Astrocyte (in vitro differentiated cells and primary cell): Measurements from ENCODE around the gene CEBPG. TPM values are rescaled to one million over a fixed set of nuclear protein-coding genes. Genes with fewer than 3 reads are reported as not detected.

ENCODE experiments used
- DNase-seq: peaks from one replicate; pipeline ENCODE4 v3.0.0-alpha.2; 2010; ENCODE audit warnings: low read depth
- FAIRE-seq: peaks from 2 replicates; lab custom pipeline; 2011; peaks lifted over from hg19 to GRCh38; lab: Jason Lieb, UNC
- H2AFZ ChIP-seq: 2 replicates; pipeline ENCODE4 v1.6.0; 2012; ENCODE audit warnings: low read depth, low read length, inconsistent platforms
- H3K27ac ChIP-seq: 2 replicates; pipeline ENCODE4 v1.5.1; 2011; ENCODE audit warnings: low read depth, low read length, inconsistent platforms
- H3K27me3 ChIP-seq: 2 replicates; pipeline ENCODE4 v1.6.0; 2011; ENCODE audit warnings: low read length, inconsistent platforms; ENCODE audit not compliant: insufficient read depth
- H3K36me3 ChIP-seq: 2 replicates; pipeline ENCODE4 v1.5.1; 2011; ENCODE audit warnings: low read length, inconsistent platforms; ENCODE audit not compliant: insufficient read depth
- H3K4me1 ChIP-seq: 2 replicates; pipeline ENCODE4 v1.5.1; 2011; ENCODE audit warnings: low read length, inconsistent platforms; ENCODE audit not compliant: insufficient read depth
- H3K4me2 ChIP-seq: 2 replicates; pipeline ENCODE4 v1.6.0; 2012; ENCODE audit warnings: low read length, inconsistent platforms
- H3K4me3 ChIP-seq: 2 replicates; pipeline ENCODE4 v1.5.1; 2011; ENCODE audit warnings: low read depth, mild to moderate bottlenecking, low read length, inconsistent platforms; ENCODE audit not compliant: insufficient read depth
- H3K79me2 ChIP-seq: 2 replicates; pipeline ENCODE4 v1.6.0; 2012; ENCODE audit warnings: mild to moderate bottlenecking, low read length, inconsistent platforms; ENCODE audit not compliant: insufficient read depth
- H3K9ac ChIP-seq: 2 replicates; pipeline ENCODE4 v1.6.0; 2012; ENCODE audit warnings: mild to moderate bottlenecking, low read length, inconsistent platforms
- H3K9me3 ChIP-seq: 2 replicates; pipeline ENCODE4 v1.5.1; 2012; ENCODE audit warnings: low read depth, mild to moderate bottlenecking, low read length, inconsistent platforms; ENCODE audit not compliant: insufficient read depth
- H4K20me1 ChIP-seq: 2 replicates; pipeline ENCODE4 v1.6.0; 2012; ENCODE audit warnings: low read length, inconsistent platforms; ENCODE audit not compliant: insufficient read depth
- H3K27ac Mint-ChIP-seq: one replicate; pipeline ENCODE4 v1.8.0; 2021; ENCODE audit warnings: mild to moderate bottlenecking, mixed read lengths; ENCODE audit not compliant: unreplicated experiment
- H3K27me3 Mint-ChIP-seq: one replicate; pipeline ENCODE4 v1.8.0; 2021; ENCODE audit warnings: low read depth, mixed read lengths; ENCODE audit not compliant: unreplicated experiment
- H3K36me3 Mint-ChIP-seq: one replicate; pipeline ENCODE4 v1.8.0; 2021; ENCODE audit warnings: low read depth, mixed read lengths; ENCODE audit not compliant: unreplicated experiment
- H3K4me1 Mint-ChIP-seq: one replicate; pipeline ENCODE4 v1.8.0; 2021; ENCODE audit warnings: low read depth, mixed read lengths; ENCODE audit not compliant: unreplicated experiment
- H3K4me3 Mint-ChIP-seq: one replicate; pipeline ENCODE4 v1.8.0; 2021; ENCODE audit warnings: mild to moderate bottlenecking, moderate library complexity, mixed read lengths; ENCODE audit not compliant: unreplicated experiment
- H3K9me3 Mint-ChIP-seq: one replicate; pipeline ENCODE4 v1.8.0; 2021; ENCODE audit warnings: mild to moderate bottlenecking, mixed read lengths; ENCODE audit not compliant: unreplicated experiment
- CTCF ChIP-seq: IDR thresholded peaks from 2 replicates; pipeline ENCODE4 v1.5.1; 2011; ENCODE audit warnings: low read depth, mild to moderate bottlenecking, inconsistent platforms, low read length, moderate library complexity; ENCODE audit not compliant: insufficient read depth
- EZH2 ChIP-seq: IDR thresholded peaks from 2 replicates; pipeline ENCODE4 v1.6.1; 2012; ENCODE audit warnings: mild to moderate bottlenecking, low read length, inconsistent platforms; ENCODE audit not compliant: insufficient read depth
- total RNA-seq: library from RNA; stranded (reverse); gene quantifications from 2 replicates; pipeline ENCODE4 v1.2.1, GENCODE V29; 2021

The CEBPG gene
- total RNA-seq, 1 donor from 2014 or later = 31.7 TPM

- peak overlapping the region; percentile 46 for H3K4me2 ChIP-seq
- H3K9ac ChIP-seq = peak overlapping the region; percentile 48
Measured at GRCh38 chr19:33396701-33397535, 23.4 kb downstream of the CEBPG start.

GRCh38 chr19:33397536-33398360 is 24.2 kb downstream of the CEBPG start:
- Histone ChIP-seq H4K20me1 (peaks cover 51% of the 10 kb centered on the region), H3K27me3 (no peaks in the 10 kb centered on the region), H3K36me3 (no peaks in the 10 kb centered on the region), H3K9me3 (no peaks in the 10 kb centered on the region), H3K9ac (peak overlapping the region; percentile 48), H3K27ac (no peak overlapping the region), H3K4me2 (peak overlapping the region; percentile 46), H3K4me1 (peaks cover 38% of the 10 kb centered on the region), H2AFZ (no peak overlapping the region), H3K4me3 (no peak overlapping the region), H3K79me2 (no peaks in the 10 kb centered on the region)
- Mint-ChIP-seq H3K27ac (no peak overlapping the region), H3K4me3 (no peak overlapping the region), H3K36me3 (peaks cover 2% of the 10 kb centered on the region), H3K27me3 (peaks cover 2% of the 10 kb centered on the region), H3K4me1 (peaks cover 9% of the 10 kb centered on the region), H3K9me3 (no peaks in the 10 kb centered on the region)
- DNase-seq (no peak), FAIRE-seq (no peak)
- no peak for TF ChIP-seq EZH2
- TF ChIP-seq CTCF = peak; percentile 9

More at GRCh38 chr19:33396701-33397535, 23.4 kb downstream of the CEBPG start:
- peaks cover 60% of the 10 kb centered on the region for H4K20me1 ChIP-seq
- no peaks in the 10 kb centered on the region for H3K9me3 ChIP-seq
- no peak overlapping the region for H3K4me3 ChIP-seq
- Mint-ChIP-seq H3K4me1 (peaks cover 9% of the 10 kb centered on the region), H3K4me3 (no peak overlapping the region), H3K27me3 (peaks cover 2% of the 10 kb centered on the region), H3K27ac (no peak overlapping the region), H3K9me3 (no peaks in the 10 kb centered on the region), H3K36me3 (peaks cover 2% of the 10 kb centered on the region)
- no peak overlapping the region for H2AFZ ChIP-seq
- peaks cover 41% of the 10 kb centered on the region for H3K4me1 ChIP-seq
- no peak for DNase-seq
- H3K36me3 ChIP-seq = no peaks in the 10 kb centered on the region
- no peak for TF ChIP-seq CTCF
- no peak for TF ChIP-seq EZH2
- no peak overlapping the region for H3K27ac ChIP-seq
- no peaks in the 10 kb centered on the region for H3K27me3 ChIP-seq
- H3K79me2 ChIP-seq = no peaks in the 10 kb centered on the region
- no peak for FAIRE-seq
